Liver (tissue), 9 donors: ENCODE results near the gene PASK. TPM values are rescaled to one million over a fixed set of nuclear protein-coding genes. Genes with fewer than 3 reads are reported as not detected.

ENCODE experiments used
- DNase-seq: peaks from one replicate; pipeline ENCODE4 v3.0.0-alpha.2; 2017; ENCODE audit warnings: low spot score
- H3K27ac ChIP-seq, 2 donors: one replicate each; pipeline ENCODE4 v1.7.0; 2013; ENCODE audit warnings: inconsistent platforms in 2 of 2, low read length in 2 of 2, control low read depth in 1 of 2, low read depth in 1 of 2, mild to moderate bottlenecking in 1 of 2
- H3K27me3 ChIP-seq, 4 donors: one replicate each; pipeline versions ENCODE4 v1.6.1 to v1.7.0; 2013; ENCODE audit warnings: low read length in 3 of 4, inconsistent platforms in 1 of 4, mild to moderate bottlenecking in 1 of 4, moderate library complexity in 1 of 4; ENCODE audit not compliant: control insufficient read depth in 4 of 4, insufficient read depth in 4 of 4
- H3K36me3 ChIP-seq, 4 donors: one replicate each; pipeline versions ENCODE4 v1.6.1 to v1.7.0; 2013; ENCODE audit warnings: low read length in 3 of 4, mild to moderate bottlenecking in 3 of 4, low read depth in 1 of 4, moderate library complexity in 1 of 4; ENCODE audit not compliant: control insufficient read depth in 4 of 4, insufficient read depth in 3 of 4
- H3K4me1 ChIP-seq, 4 donors: one replicate each; pipeline versions ENCODE4 v1.6.1 to v1.7.0; 2013; ENCODE audit warnings: low read length in 3 of 4, mild to moderate bottlenecking in 3 of 4, moderate library complexity in 1 of 4; ENCODE audit not compliant: control insufficient read depth in 4 of 4, insufficient read depth in 4 of 4
- H3K4me3 ChIP-seq, 3 donors: one replicate each; pipeline versions ENCODE4 v1.6.1 to v1.7.0; 2013; ENCODE audit warnings: low read length in 3 of 3, control low read depth in 1 of 3, low read depth in 1 of 3, mild to moderate bottlenecking in 1 of 3
- H3K9ac ChIP-seq, 2 donors: one replicate each; pipeline ENCODE4 v1.7.0; 2013; ENCODE audit warnings: low read length in 2 of 2, mild to moderate bottlenecking in 2 of 2, moderate library complexity in 2 of 2, control low read depth in 1 of 2, low read depth in 1 of 2
- H3K9me3 ChIP-seq, 4 donors: one replicate each; pipeline versions ENCODE4 v1.6.1 to v1.7.0; 2013; ENCODE audit warnings: low read length in 3 of 4; ENCODE audit not compliant: control insufficient read depth in 4 of 4
- EGR1 ChIP-seq, 2 donors: IDR thresholded peaks; 2 replicates each; pipeline ENCODE4 v1.6.1; 2016 to 2018; ENCODE audit warnings: antibody characterized with exemption in 2 of 2, low read depth in 2 of 2
- FOXA1 ChIP-seq: IDR thresholded peaks from 2 replicates; pipeline ENCODE4 v1.6.1; 2016; ENCODE audit warnings: antibody characterized with exemption
- FOXA2 ChIP-seq: IDR thresholded peaks from 2 replicates; pipeline ENCODE4 v1.6.1; 2016; ENCODE audit warnings: antibody characterized with exemption
- GABPA ChIP-seq, 2 donors: IDR thresholded peaks in 1 of 2; conservative IDR thresholded peaks in 1 of 2; 2 replicates each; pipeline ENCODE4 v1.6.1; 2016; ENCODE audit warnings: antibody characterized with exemption in 2 of 2, mild to moderate bottlenecking in 1 of 2, moderate library complexity in 1 of 2
- HNF4A ChIP-seq, 2 donors: conservative IDR thresholded peaks; 2 replicates each; pipeline ENCODE4 v1.6.1; 2016; ENCODE audit warnings: antibody characterized with exemption in 2 of 2, mild to moderate bottlenecking in 2 of 2
- HNF4G ChIP-seq: IDR thresholded peaks from 2 replicates; pipeline ENCODE4 v1.6.1; 2016; ENCODE audit warnings: antibody characterized with exemption
- JUND ChIP-seq, 2 donors: IDR thresholded peaks; 2 replicates each; pipeline ENCODE4 v1.6.1; 2016; ENCODE audit warnings: antibody characterized with exemption in 2 of 2
- NR2F2 ChIP-seq: IDR thresholded peaks from 2 replicates; pipeline ENCODE4 v1.6.1; 2016; ENCODE audit warnings: antibody characterized with exemption
- RAD21 ChIP-seq, 2 donors: IDR thresholded peaks; 2 replicates each; pipeline ENCODE4 v1.6.1; 2016; ENCODE audit warnings: antibody characterized with exemption in 2 of 2, mild to moderate bottlenecking in 2 of 2
- RXRA ChIP-seq, 2 donors: IDR thresholded peaks; 2 replicates each; pipeline ENCODE4 v1.6.1; 2017 to 2018; ENCODE audit warnings: antibody characterized with exemption in 2 of 2, mild to moderate bottlenecking in 1 of 2
- SP1 ChIP-seq: IDR thresholded peaks from 2 replicates; pipeline ENCODE4 v1.6.1; 2018; ENCODE audit warnings: antibody characterized with exemption, mild to moderate bottlenecking
- TAF1 ChIP-seq: conservative IDR thresholded peaks from 2 replicates; pipeline ENCODE4 v1.6.1; 2016; ENCODE audit warnings: antibody characterized with exemption, mild to moderate bottlenecking
- YY1 ChIP-seq: IDR thresholded peaks from 2 replicates; pipeline ENCODE4 v1.6.1; 2016; ENCODE audit warnings: antibody characterized with exemption, mild to moderate bottlenecking
- WGBS: extraction: QIAGEN DNeasy Blood & Tissue Kit; methylation state at CpG from one replicate; pipeline ENCODE4 v1.1.7; 2013; 5-methylcytosine and 5-hydroxymethylcytosine counted together
- polyA plus RNA-seq, 2 donors: library from polyadenylated mRNA; stranded (reverse) in 1 of 2; unstranded in 1 of 2; fragments of 200-250 nt in 1 of 2; fragments of >200 nt in 1 of 2; fragmentation: Nextera tagmentation in 1 of 2; extraction: Ambion mirVana in 1 of 2; gene quantifications; one replicate each; pipeline versions ENCODE4 v1.2.1 to v1.2.3, GENCODE V29; 2013 to 2015
- total RNA-seq, 2 donors: library from RNA; depleted of rRNA; stranded (reverse); fragments of >200 nt; gene quantifications; one replicate each; pipeline ENCODE4 v1.2.3, GENCODE V29; 2014
- TF ChIP-seq, protein P1 (sequence below): IDR thresholded peaks from 2 replicates; pipeline ENCODE4 v1.6.1; 2016; ENCODE audit warnings: antibody characterized with exemption
- TF ChIP-seq, protein P2 (sequence below): IDR thresholded peaks from 2 replicates; pipeline ENCODE4 v1.6.1; 2016; ENCODE audit warnings: antibody characterized with exemption
- TF ChIP-seq, protein P3 (sequence below): IDR thresholded peaks from 2 replicates; pipeline ENCODE4 v1.6.1; 2016; ENCODE audit warnings: antibody characterized with exemption, mild to moderate bottlenecking
- TF ChIP-seq, protein P4 (sequence below): fragments of 150-350 bp; IDR thresholded peaks from 2 replicates; pipeline ENCODE4 v1.5.1; 2017; ENCODE audit warnings: improper control_type of control experiment, low read depth, low read length; ENCODE audit not compliant: missing input control
- donor health status: healthy.
- donor health status: healthy.
- donor health status: healthy.
- donor health status: healthy.
- donor health status: healthy.

PASK gene
- total and polyA plus RNA-seq, 4 donors = 0.96 to 8.8 (median 2.9) TPM

DNA sequence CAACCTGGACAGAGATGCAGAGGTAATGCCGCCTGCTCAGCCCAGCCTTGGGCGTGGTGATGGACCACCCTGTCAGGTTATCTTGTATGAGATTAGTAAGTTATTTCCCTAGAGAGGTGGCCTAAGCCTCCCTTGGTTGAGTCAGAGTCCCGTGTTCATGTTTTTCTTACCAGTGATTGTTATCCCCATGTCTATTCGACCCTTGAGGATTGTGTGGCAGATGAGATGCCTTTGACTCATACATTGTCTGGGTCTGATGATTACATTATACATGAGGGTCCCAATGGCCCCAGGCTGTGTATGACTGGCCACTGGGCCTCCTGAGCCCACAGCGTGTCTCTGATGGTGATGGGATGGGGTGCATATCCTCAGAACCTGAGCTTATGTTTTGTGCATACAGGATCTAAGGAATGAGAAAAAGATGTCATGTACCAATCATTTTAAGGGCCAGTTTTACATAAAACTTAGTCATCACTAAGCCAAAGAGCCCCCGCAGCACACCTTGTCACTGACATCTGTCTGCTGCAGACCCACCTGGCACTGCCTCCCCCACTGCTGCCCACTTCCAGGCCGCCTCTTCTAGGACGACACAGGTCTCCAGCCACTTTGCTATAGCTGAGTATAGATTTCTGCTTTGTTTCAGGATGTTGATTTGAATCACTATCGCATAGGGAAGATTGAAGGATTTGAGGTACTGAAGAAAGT is 8.7 kb upstream of the PASK start:
- H3K4me1 ChIP-seq = no peaks in the 10 kb centered on the region
- no peak for DNase-seq
- WGBS = 97% methylated on average over 9 of the region's 9 CpGs
- H3K9me3 ChIP-seq = no peaks in the 10 kb centered on the region
- H3K4me3 ChIP-seq = no peak overlapping the region
- H3K9ac ChIP-seq = no peak overlapping the region
- H3K27ac ChIP-seq = no peak overlapping the region
- peaks cover 17 to 45% (median 18%) of the 10 kb centered on the region in 4 donors for H3K36me3 ChIP-seq
- no peaks in the 10 kb centered on the region for H3K27me3 ChIP-seq
- TF ChIP-seq, protein P1, sequence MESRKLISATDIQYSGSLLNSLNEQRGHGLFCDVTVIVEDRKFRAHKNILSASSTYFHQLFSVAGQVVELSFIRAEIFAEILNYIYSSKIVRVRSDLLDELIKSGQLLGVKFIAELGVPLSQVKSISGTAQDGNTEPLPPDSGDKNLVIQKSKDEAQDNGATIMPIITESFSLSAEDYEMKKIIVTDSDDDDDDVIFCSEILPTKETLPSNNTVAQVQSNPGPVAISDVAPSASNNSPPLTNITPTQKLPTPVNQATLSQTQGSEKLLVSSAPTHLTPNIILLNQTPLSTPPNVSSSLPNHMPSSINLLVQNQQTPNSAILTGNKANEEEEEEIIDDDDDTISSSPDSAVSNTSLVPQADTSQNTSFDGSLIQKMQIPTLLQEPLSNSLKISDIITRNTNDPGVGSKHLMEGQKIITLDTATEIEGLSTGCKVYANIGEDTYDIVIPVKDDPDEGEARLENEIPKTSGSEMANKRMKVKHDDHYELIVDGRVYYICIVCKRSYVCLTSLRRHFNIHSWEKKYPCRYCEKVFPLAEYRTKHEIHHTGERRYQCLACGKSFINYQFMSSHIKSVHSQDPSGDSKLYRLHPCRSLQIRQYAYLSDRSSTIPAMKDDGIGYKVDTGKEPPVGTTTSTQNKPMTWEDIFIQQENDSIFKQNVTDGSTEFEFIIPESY = no peak
- TF ChIP-seq FOXA2 = no peak
- TF ChIP-seq, protein P2, sequence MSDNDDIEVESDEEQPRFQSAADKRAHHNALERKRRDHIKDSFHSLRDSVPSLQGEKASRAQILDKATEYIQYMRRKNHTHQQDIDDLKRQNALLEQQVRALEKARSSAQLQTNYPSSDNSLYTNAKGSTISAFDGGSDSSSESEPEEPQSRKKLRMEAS = no peak
- no peak for TF ChIP-seq RXRA (IDR thresholded peaks at IDR 0.05)
- TF ChIP-seq, protein P3, sequence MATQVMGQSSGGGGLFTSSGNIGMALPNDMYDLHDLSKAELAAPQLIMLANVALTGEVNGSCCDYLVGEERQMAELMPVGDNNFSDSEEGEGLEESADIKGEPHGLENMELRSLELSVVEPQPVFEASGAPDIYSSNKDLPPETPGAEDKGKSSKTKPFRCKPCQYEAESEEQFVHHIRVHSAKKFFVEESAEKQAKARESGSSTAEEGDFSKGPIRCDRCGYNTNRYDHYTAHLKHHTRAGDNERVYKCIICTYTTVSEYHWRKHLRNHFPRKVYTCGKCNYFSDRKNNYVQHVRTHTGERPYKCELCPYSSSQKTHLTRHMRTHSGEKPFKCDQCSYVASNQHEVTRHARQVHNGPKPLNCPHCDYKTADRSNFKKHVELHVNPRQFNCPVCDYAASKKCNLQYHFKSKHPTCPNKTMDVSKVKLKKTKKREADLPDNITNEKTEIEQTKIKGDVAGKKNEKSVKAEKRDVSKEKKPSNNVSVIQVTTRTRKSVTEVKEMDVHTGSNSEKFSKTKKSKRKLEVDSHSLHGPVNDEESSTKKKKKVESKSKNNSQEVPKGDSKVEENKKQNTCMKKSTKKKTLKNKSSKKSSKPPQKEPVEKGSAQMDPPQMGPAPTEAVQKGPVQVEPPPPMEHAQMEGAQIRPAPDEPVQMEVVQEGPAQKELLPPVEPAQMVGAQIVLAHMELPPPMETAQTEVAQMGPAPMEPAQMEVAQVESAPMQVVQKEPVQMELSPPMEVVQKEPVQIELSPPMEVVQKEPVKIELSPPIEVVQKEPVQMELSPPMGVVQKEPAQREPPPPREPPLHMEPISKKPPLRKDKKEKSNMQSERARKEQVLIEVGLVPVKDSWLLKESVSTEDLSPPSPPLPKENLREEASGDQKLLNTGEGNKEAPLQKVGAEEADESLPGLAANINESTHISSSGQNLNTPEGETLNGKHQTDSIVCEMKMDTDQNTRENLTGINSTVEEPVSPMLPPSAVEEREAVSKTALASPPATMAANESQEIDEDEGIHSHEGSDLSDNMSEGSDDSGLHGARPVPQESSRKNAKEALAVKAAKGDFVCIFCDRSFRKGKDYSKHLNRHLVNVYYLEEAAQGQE = no peak
- TF ChIP-seq, protein P4, sequence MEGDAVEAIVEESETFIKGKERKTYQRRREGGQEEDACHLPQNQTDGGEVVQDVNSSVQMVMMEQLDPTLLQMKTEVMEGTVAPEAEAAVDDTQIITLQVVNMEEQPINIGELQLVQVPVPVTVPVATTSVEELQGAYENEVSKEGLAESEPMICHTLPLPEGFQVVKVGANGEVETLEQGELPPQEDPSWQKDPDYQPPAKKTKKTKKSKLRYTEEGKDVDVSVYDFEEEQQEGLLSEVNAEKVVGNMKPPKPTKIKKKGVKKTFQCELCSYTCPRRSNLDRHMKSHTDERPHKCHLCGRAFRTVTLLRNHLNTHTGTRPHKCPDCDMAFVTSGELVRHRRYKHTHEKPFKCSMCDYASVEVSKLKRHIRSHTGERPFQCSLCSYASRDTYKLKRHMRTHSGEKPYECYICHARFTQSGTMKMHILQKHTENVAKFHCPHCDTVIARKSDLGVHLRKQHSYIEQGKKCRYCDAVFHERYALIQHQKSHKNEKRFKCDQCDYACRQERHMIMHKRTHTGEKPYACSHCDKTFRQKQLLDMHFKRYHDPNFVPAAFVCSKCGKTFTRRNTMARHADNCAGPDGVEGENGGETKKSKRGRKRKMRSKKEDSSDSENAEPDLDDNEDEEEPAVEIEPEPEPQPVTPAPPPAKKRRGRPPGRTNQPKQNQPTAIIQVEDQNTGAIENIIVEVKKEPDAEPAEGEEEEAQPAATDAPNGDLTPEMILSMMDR = no peak
- no peak for TF ChIP-seq JUND (IDR thresholded peaks at IDR 0.05)
- TF ChIP-seq NR2F2 = no peak
- no peak for TF ChIP-seq HNF4A (conservative IDR thresholded peaks at IDR 0.05)
- no peak for TF ChIP-seq FOXA1
- TF ChIP-seq HNF4G = no peak
- TF ChIP-seq RAD21 (IDR thresholded peaks at IDR 0.05) = no peak
- TF ChIP-seq EGR1 (IDR thresholded peaks at IDR 0.05; ENCODE audit: low read depth in 2 of 2) = no peak
- TF ChIP-seq TAF1 = no peak

DNA sequence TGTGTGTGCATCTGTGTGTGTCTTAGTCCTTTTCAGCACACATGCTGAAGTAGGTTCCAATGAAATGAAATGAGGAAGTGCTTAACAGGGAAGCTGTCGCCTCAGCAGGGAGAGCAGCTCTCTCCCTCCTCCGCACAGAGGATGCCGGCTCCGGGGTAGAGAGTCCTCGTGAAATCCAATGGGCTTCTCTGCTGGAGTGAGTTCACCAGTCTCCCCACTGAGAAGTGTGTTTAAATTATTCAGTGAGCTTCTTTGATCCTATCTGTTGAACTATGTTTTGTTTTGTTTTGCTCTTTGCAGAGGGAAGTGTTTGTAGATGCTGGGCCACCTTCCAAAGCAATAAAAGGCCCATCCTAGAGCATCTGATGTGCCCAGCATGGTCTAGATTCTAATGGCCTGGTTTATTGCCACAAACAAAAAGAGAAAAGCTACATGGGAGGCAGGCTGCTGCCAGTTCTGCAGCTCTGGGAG is 7.7 kb upstream of the PASK start:
- H3K9ac ChIP-seq = no peak overlapping the region
- no peak overlapping the region for H3K27ac ChIP-seq
- no peak overlapping the region for H3K4me3 ChIP-seq
- peaks cover 14 to 44% (median 17%) of the 10 kb centered on the region in 4 donors for H3K36me3 ChIP-seq
- H3K27me3 ChIP-seq = no peaks in the 10 kb centered on the region
- no peaks in the 10 kb centered on the region for H3K4me1 ChIP-seq
- 86% methylated on average over 5 of the region's 5 CpGs for WGBS
- no peak for DNase-seq
- no peaks in the 10 kb centered on the region for H3K9me3 ChIP-seq
- TF ChIP-seq RAD21 (IDR thresholded peaks at IDR 0.05) (no peak), HNF4A (conservative IDR thresholded peaks at IDR 0.05) (no peak), YY1 (no peak), GABPA (IDR thresholded peaks at IDR 0.05 in 1 of 2, conservative IDR thresholded peaks at IDR 0.05 in 1 of 2) (no peak), NR2F2 (no peak), SP1 (no peak), FOXA2 (no peak), TAF1 (no peak), FOXA1 (no peak)
- TF ChIP-seq, protein P4 = no peak
- TF ChIP-seq, protein P3 = no peak
- TF ChIP-seq, protein P2 = no peak
